ENCODE measurements around the gene RNU1-3.
"Not testable (repeated sequence)": the region's sequence is repeated elsewhere in the genome, so short reads cannot be mapped to it uniquely, and the experiment has no call there.

Gene RNU1-3

GRCh38 chr1:16666502-16667413 is at the start of gene RNU1-3:
RNU1-3 (minus strand) TSS chr1:16666948.
- not testable (repeated sequence) for H4K20me1 ChIP-seq (ENCODE audit: insufficient read depth, low read length); H3K4me1 ChIP-seq (ENCODE audit: insufficient read depth, low read length, severe bottlenecking); H3K9me3 ChIP-seq (ENCODE audit: low read length); H3K79me2 ChIP-seq (ENCODE audit: insufficient read depth, low read length); H3K9ac ChIP-seq (ENCODE audit: low read length); H3K4me3 ChIP-seq (ENCODE audit: low read depth, low read length, poor library complexity, severe bottlenecking); H3K9me2 ChIP-seq (ENCODE audit: low read depth, low read length); H3K27ac ChIP-seq (ENCODE audit: low read depth, low read length, poor library complexity, severe bottlenecking); H2AFZ ChIP-seq (ENCODE audit: low read length); H3K36me3 ChIP-seq (ENCODE audit: insufficient read depth, low read length); H3K4me2 ChIP-seq (ENCODE audit: low read length); H3K27me3 ChIP-seq (ENCODE audit: insufficient read depth, low read length); H3F3A ChIP-seq (ENCODE audit: insufficient read depth, low read length)

GRCh38 chr1:16713480-16713879 is 46.7 kb upstream of the RNU1-3 start:
- H3K4me1 ChIP-seq (ENCODE audit: insufficient read depth, low read length, severe bottlenecking); H2AFZ ChIP-seq (ENCODE audit: low read length): not testable (repeated sequence)

GRCh38 chr1:16712984-16713383 is 46.2 kb upstream of the RNU1-3 start:
- H3K4me3 ChIP-seq (ENCODE audit: low read depth, low read length, poor library complexity, severe bottlenecking); H3F3A ChIP-seq (ENCODE audit: insufficient read depth, low read length); H3K9me3 ChIP-seq (ENCODE audit: low read length); H3K4me1 ChIP-seq (ENCODE audit: insufficient read depth, low read length, severe bottlenecking); H3K9me2 ChIP-seq (ENCODE audit: low read depth, low read length); H2AFZ ChIP-seq (ENCODE audit: low read length); H3K27ac ChIP-seq (ENCODE audit: low read depth, low read length, poor library complexity, severe bottlenecking); H4K20me1 ChIP-seq (ENCODE audit: insufficient read depth, low read length); H3K9ac ChIP-seq (ENCODE audit: low read length); H3K36me3 ChIP-seq (ENCODE audit: insufficient read depth, low read length); H3K4me2 ChIP-seq (ENCODE audit: low read length); H3K79me2 ChIP-seq (ENCODE audit: insufficient read depth, low read length): not testable (repeated sequence)
- H3K27me3 ChIP-seq (ENCODE audit: insufficient read depth, low read length): 0 out of 2 replicates have a peak, but pooled peaks cover 14% of the 10 kb centered on the region

More at GRCh38 chr1:16713480-16713879, 46.7 kb upstream of the RNU1-3 start:
- H3K27me3 ChIP-seq (ENCODE audit: insufficient read depth, low read length): 0 out of 2 replicates have a peak, but pooled peaks cover 14% of the 10 kb centered on the region
- H3K36me3 ChIP-seq (ENCODE audit: insufficient read depth, low read length); H4K20me1 ChIP-seq (ENCODE audit: insufficient read depth, low read length); H3K4me2 ChIP-seq (ENCODE audit: low read length); H3K79me2 ChIP-seq (ENCODE audit: insufficient read depth, low read length); H3K9me3 ChIP-seq (ENCODE audit: low read length); H3K4me3 ChIP-seq (ENCODE audit: low read depth, low read length, poor library complexity, severe bottlenecking); H3K9me2 ChIP-seq (ENCODE audit: low read depth, low read length); H3K9ac ChIP-seq (ENCODE audit: low read length); H3K27ac ChIP-seq (ENCODE audit: low read depth, low read length, poor library complexity, severe bottlenecking); H3F3A ChIP-seq (ENCODE audit: insufficient read depth, low read length): not testable (repeated sequence)

- H4K20me1 ChIP-seq (ENCODE audit: insufficient read depth, low read length); H3K9me3 ChIP-seq (ENCODE audit: low read length); H3K36me3 ChIP-seq (ENCODE audit: insufficient read depth, low read length); H3K79me2 ChIP-seq (ENCODE audit: insufficient read depth, low read length); H3F3A ChIP-seq (ENCODE audit: insufficient read depth, low read length); H3K4me3 ChIP-seq (ENCODE audit: low read depth, low read length, poor library complexity, severe bottlenecking); H3K4me2 ChIP-seq (ENCODE audit: low read length); H3K9me2 ChIP-seq (ENCODE audit: low read depth, low read length); H2AFZ ChIP-seq (ENCODE audit: low read length); H3K27ac ChIP-seq (ENCODE audit: low read depth, low read length, poor library complexity, severe bottlenecking); H3K4me1 ChIP-seq (ENCODE audit: insufficient read depth, low read length, severe bottlenecking); H3K9ac ChIP-seq (ENCODE audit: low read length): not testable (repeated sequence)
- H3K27me3 ChIP-seq (ENCODE audit: insufficient read depth, low read length): 0 out of 2 replicates have a peak, but pooled peaks cover 11% of the 10 kb centered on the region
Measured at GRCh38 chr1:16712582-16712981, 45.8 kb upstream of the RNU1-3 start.

- H3K4me2 ChIP-seq (ENCODE audit: low read length); H3K4me3 ChIP-seq (ENCODE audit: low read depth, low read length, poor library complexity, severe bottlenecking); H3K9me3 ChIP-seq (ENCODE audit: low read length); H3K9me2 ChIP-seq (ENCODE audit: low read depth, low read length); H3K4me1 ChIP-seq (ENCODE audit: insufficient read depth, low read length, severe bottlenecking); H2AFZ ChIP-seq (ENCODE audit: low read length); H3F3A ChIP-seq (ENCODE audit: insufficient read depth, low read length); H3K9ac ChIP-seq (ENCODE audit: low read length); H3K27me3 ChIP-seq (ENCODE audit: insufficient read depth, low read length); H3K79me2 ChIP-seq (ENCODE audit: insufficient read depth, low read length); H3K27ac ChIP-seq (ENCODE audit: low read depth, low read length, poor library complexity, severe bottlenecking); H3K36me3 ChIP-seq (ENCODE audit: insufficient read depth, low read length); H4K20me1 ChIP-seq (ENCODE audit: insufficient read depth, low read length): not testable (repeated sequence)
Measured at GRCh38 chr1:16712131-16712530, 45.4 kb upstream of the RNU1-3 start.

GRCh38 chr1:16710618-16711017 is 43.9 kb upstream of the RNU1-3 start:
- not testable (repeated sequence) for H4K20me1 ChIP-seq (ENCODE audit: insufficient read depth, low read length); H3K36me3 ChIP-seq (ENCODE audit: insufficient read depth, low read length); H3K27me3 ChIP-seq (ENCODE audit: insufficient read depth, low read length); H3K4me3 ChIP-seq (ENCODE audit: low read depth, low read length, poor library complexity, severe bottlenecking); H3K4me2 ChIP-seq (ENCODE audit: low read length); H3K27ac ChIP-seq (ENCODE audit: low read depth, low read length, poor library complexity, severe bottlenecking); H3K9me3 ChIP-seq (ENCODE audit: low read length); H2AFZ ChIP-seq (ENCODE audit: low read length); H3K9ac ChIP-seq (ENCODE audit: low read length); H3K4me1 ChIP-seq (ENCODE audit: insufficient read depth, low read length, severe bottlenecking); H3F3A ChIP-seq (ENCODE audit: insufficient read depth, low read length); H3K79me2 ChIP-seq (ENCODE audit: insufficient read depth, low read length); H3K9me2 ChIP-seq (ENCODE audit: low read depth, low read length)

GRCh38 chr1:16709659-16710087 is 42.9 kb upstream of the RNU1-3 start:
- H3K27ac ChIP-seq (ENCODE audit: low read depth, low read length, poor library complexity, severe bottlenecking); H3K9me2 ChIP-seq (ENCODE audit: low read depth, low read length); H3F3A ChIP-seq (ENCODE audit: insufficient read depth, low read length); H4K20me1 ChIP-seq (ENCODE audit: insufficient read depth, low read length); H3K4me3 ChIP-seq (ENCODE audit: low read depth, low read length, poor library complexity, severe bottlenecking); H3K79me2 ChIP-seq (ENCODE audit: insufficient read depth, low read length); H3K27me3 ChIP-seq (ENCODE audit: insufficient read depth, low read length); H3K9ac ChIP-seq (ENCODE audit: low read length); H3K36me3 ChIP-seq (ENCODE audit: insufficient read depth, low read length); H3K4me2 ChIP-seq (ENCODE audit: low read length); H3K9me3 ChIP-seq (ENCODE audit: low read length); H2AFZ ChIP-seq (ENCODE audit: low read length); H3K4me1 ChIP-seq (ENCODE audit: insufficient read depth, low read length, severe bottlenecking): not testable (repeated sequence)

All from OCI-LY1 (cell line).